HUES48 (cell line): ENCODE results near the gene NTM.

Experiments
- H3K27ac ChIP-seq: one replicate; pipeline ENCODE4 v1.7.0; 2013; ENCODE audit warnings: low read depth, low read length, inconsistent platforms
- H3K27me3 ChIP-seq: 2 replicates; pipeline ENCODE4 v1.6.1; 2013; ENCODE audit warnings: mild to moderate bottlenecking, low read length; ENCODE audit not compliant: control insufficient read depth, insufficient read depth
- H3K36me3 ChIP-seq: 2 replicates; pipeline ENCODE4 v1.6.1; 2013; ENCODE audit warnings: low read length; ENCODE audit not compliant: control insufficient read depth, insufficient read depth
- H3K4me1 ChIP-seq: 2 replicates; pipeline ENCODE4 v1.6.1; 2013; ENCODE audit warnings: mild to moderate bottlenecking, low read length; ENCODE audit not compliant: control insufficient read depth, insufficient read depth
- H3K4me3 ChIP-seq: 2 replicates; pipeline ENCODE4 v1.5.1; 2013; ENCODE audit warnings: mild to moderate bottlenecking, low read depth, low read length
- H3K9ac ChIP-seq: 2 replicates; pipeline ENCODE4 v1.6.1; 2013; ENCODE audit warnings: mild to moderate bottlenecking, low read depth, low read length, moderate library complexity
- H3K9me3 ChIP-seq: 2 replicates; pipeline ENCODE4 v1.6.1; 2013; ENCODE audit warnings: low read length; ENCODE audit not compliant: control insufficient read depth, insufficient read depth

Gene NTM

DNA sequence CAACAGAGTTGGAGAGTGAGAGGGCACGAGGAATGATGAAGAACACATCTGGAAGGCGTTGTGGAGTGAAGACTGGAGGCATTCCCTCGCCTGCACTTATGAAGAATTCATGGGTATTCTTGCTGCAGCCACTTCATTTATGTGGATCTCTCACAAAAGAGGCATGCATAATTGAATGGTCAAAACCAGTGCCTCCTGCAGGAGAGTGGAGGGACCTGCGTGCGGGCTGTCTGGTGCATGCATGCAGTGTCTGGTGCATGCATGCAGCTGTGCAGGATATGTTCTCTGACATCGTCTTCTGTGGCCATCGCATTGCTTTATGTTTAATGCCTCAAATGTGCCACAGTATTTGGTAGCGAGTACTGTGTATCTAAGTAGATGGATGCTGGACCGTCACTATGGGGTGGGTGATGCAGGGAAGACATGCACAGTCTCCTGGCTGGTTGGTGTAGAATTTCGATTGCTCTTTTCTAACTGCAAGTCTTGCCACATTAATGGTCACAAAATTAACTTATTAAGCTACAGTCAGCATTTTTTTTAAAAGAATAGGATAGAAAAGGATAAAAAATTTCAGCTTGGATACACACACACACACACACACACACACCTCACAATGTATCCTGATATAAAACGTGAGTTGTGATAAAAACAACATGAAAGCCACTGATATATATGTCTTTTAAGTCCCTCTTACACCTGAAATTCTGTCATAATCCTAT, 20.9 kb upstream of the NTM start:
- peaks cover 16% of the 10 kb centered on the region for H3K4me1 ChIP-seq
- no peaks in the 10 kb centered on the region for H3K9me3 ChIP-seq
- H3K27me3 ChIP-seq, result no peaks in the 10 kb centered on the region
- H3K27ac ChIP-seq, result no peak overlapping the region
- no peaks in the 10 kb centered on the region for H3K36me3 ChIP-seq
- no peak overlapping the region for H3K9ac ChIP-seq
- H3K4me3 ChIP-seq, result no peak overlapping the region

DNA sequence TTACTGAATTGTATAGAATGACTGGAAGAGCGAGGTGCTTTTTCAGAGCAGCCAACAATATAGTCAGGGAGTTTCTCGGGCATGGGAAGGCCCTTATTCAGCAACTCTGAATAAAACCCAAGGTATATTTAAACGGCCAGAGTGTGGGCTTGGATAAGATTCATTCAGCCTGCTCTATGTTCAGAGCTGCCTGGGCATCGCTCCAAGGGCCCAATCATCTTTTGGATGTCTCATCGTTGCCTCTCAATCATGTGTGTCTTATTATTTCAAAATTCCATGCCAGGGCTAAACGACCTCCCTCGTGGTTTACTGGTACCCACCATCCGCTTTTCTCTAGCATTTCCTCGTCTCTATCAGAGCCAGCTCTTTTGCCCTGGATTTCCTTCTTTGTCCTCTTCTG, 19.5 kb upstream of the NTM start:
- Histone ChIP-seq H3K27ac (no peak overlapping the region), H3K9me3 (no peaks in the 10 kb centered on the region), H3K4me1 (peaks cover 16% of the 10 kb centered on the region), H3K27me3 (no peaks in the 10 kb centered on the region), H3K36me3 (no peaks in the 10 kb centered on the region), H3K9ac (no peak overlapping the region), H3K4me3 (no peak overlapping the region)

DNA sequence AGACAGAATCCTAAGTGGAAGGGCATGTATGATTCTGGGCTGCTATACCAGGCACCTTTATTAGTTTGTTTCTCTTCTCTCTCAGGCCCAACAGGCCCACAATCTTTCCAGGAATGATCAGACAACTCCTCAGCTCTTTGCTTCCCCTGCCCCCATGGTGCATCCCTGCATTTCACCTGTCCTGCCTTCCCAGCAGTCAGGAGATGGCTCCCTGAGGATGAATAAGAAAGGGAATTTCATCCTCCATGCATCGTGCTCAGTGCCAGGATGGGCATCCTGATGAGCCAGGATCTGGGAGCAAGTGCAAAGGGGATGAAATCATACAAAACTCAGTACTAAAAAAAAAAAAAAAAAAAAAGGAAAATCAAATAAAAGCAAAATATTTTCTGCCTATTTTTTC, 18.6 kb upstream of the NTM start:
- Histone ChIP-seq H3K27ac (no peak overlapping the region), H3K4me1 (peaks cover 16% of the 10 kb centered on the region), H3K27me3 (no peaks in the 10 kb centered on the region), H3K9me3 (no peaks in the 10 kb centered on the region), H3K36me3 (no peaks in the 10 kb centered on the region), H3K4me3 (no peak overlapping the region), H3K9ac (no peak overlapping the region)

DNA sequence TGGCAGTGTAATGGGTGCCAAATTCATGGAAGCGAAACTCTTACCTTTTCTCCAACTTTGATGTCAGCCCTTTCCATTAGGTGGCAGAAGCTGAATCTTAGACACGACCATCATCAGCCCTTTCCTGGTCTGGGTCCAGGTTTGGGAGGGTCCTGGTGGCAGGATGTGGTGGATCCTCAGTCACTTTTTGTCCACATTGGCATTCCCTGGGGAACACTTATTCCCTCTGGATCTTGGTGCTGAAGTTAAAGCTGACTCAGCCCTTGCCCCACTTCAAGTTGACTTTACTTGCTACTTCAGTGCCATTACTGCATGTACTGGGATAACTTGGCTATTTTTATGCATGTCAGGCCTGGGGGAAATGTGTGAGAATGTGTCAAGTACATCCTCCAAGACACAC, 16.6 kb upstream of the NTM start:
- H3K36me3 ChIP-seq, result no peaks in the 10 kb centered on the region
- no peaks in the 10 kb centered on the region for H3K27me3 ChIP-seq
- no peaks in the 10 kb centered on the region for H3K9me3 ChIP-seq
- H3K4me3 ChIP-seq, result no peak overlapping the region
- H3K27ac ChIP-seq, result no peak overlapping the region
- peaks cover 16% of the 10 kb centered on the region for H3K4me1 ChIP-seq
- no peak overlapping the region for H3K9ac ChIP-seq

DNA sequence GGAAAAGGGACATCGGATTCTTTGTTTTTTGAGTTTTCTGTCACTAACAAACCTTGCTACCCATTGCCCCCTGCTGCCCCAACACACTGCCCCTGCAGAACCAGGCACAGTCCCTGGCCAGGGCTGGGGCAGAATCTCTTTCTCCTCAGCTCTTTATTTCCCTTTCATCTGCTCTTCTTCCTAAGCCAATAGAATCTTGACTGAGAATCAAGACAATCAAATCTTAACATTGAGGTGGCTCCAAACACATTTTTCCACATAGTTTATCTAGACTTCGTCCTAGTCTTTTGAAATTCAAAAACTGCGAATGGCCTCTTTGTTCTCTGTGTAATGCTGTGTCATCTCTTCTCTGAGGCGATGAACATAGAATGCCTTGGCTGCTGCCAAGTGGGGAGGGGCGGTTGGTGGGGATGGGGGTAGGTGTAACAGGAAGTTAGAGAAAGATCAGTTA, 16.1 kb upstream of the NTM start:
- no peaks in the 10 kb centered on the region for H3K27me3 ChIP-seq
- no peak overlapping the region for H3K9ac ChIP-seq
- peaks cover 16% of the 10 kb centered on the region for H3K4me1 ChIP-seq
- H3K36me3 ChIP-seq, result no peaks in the 10 kb centered on the region
- no peak overlapping the region for H3K27ac ChIP-seq
- H3K9me3 ChIP-seq, result no peaks in the 10 kb centered on the region
- H3K4me3 ChIP-seq, result no peak overlapping the region

DNA sequence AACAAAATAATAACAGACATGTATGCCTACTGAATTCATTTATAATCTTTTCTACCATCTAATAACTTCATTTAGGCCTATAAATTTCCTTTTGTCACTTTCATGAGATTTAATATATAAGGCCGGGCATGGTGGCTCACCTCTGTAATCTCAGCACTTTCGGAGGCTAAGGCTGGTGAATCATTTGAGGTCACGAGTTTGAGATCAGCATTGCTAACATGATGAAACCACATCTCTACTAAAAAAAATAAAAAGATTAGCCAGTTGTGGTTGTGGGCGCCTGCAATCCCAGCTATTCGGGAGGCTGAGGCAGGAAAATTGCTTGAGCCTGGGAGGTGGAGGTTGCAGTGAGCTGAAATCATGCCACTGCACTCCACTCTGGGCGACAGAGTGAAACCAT, 14.2 kb upstream of the NTM start:
- Histone ChIP-seq H3K27me3 (no peaks in the 10 kb centered on the region), H3K27ac (no peak overlapping the region), H3K4me1 (peaks cover 15% of the 10 kb centered on the region), H3K9me3 (no peaks in the 10 kb centered on the region), H3K9ac (no peak overlapping the region), H3K4me3 (no peak overlapping the region), H3K36me3 (no peaks in the 10 kb centered on the region)

DNA sequence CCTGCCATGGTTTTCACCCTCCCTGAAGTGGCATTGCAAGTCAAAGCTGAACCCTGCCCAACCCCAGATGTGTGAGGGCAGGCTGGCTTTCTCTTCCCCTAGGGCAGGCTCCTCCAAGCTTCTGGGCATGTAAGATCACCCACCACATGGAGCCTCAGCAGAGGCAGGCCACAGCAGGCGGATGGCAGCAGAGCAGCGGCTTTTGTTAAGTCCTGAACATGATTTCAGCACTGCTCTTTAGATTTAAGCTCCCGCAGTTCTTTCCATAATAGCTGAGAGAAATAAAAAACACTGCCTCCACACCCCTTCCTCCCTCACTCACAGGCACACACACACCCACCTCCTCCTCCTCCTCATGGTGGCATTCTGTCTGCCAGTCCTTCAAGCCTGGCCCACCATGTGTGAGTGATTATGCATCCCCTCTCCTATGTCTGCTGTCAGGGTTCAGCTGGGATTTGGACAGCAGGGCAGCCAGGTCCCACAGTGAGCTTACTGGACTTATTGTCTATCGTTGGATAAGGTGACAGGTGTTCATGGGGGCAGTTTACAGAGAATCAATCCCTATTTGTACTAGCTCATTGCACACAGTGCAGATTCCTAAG, 5.0 kb upstream of the NTM start:
- Histone ChIP-seq H3K9me3 (no peaks in the 10 kb centered on the region), H3K27me3 (peaks cover 1% of the 10 kb centered on the region; the same call in 1 of the 2 replicates), H3K9ac (no peak overlapping the region), H3K36me3 (no peaks in the 10 kb centered on the region), H3K27ac (no peak overlapping the region), H3K4me3 (no peak overlapping the region), H3K4me1 (peaks cover 1% of the 10 kb centered on the region; the same call in 1 of the 2 replicates)

DNA sequence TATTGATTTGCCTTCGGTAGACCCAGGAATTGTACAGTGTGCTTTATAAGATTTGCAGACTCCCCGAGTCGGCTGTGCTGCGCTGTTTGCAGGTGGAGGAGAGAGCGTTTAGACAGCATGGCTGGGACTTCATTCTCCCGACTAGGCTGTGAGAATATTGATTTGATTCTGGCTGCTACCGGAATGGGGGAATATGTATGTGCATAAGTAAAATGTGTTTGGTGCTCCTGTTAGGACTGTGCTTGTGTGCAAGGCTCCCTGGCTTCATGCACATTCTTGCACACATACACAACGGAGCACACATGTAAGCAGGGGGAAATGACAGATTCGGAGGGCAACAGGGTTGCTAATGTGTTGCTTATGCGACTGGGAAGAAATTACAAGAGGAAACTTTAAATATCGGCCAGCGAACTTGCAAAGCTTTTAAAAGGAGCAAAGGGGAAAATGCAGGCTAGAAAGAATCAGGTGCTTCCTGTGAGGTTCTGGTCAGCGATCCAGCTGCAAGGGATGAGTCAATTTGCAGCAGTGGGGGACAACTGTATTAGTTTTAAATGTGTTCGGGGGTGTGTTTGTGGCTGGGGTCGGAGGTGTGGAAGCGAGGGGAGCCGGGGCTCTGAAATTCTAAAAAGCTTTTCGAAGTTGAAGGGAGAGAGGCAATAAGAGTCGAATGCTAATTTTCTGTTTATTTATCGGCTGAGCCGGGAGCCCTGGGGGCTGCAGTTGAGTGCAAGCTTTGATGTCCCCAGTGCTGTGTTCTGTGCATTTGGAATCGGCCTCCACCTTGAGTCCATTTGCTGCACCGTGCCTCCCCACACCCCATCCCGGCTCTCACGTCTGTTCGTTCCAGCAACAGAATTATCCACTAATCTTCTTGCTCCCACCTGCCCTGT, 731 bp downstream of the NTM start:
- Histone ChIP-seq H3K9ac (no peak overlapping the region), H3K36me3 (no peaks in the 10 kb centered on the region), H3K4me1 (peaks cover 43% of the 10 kb centered on the region)

DNA sequence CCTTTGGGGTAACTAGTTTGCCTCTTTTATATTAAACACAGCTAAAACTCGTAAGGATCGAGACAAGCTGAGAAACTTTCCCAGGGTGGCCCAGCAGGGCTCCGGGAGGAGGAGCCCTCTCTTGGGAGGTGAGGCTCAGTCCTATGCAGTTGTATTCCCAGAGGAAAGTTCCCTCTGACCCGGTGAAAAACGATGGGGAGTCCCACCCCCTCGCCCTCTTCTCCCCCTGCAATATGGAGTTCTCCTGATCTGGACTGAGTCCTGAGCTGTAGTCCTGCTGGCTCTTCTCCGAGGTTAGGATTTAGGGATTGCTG, 1.3 kb downstream of the NTM start:
- no peak overlapping the region for H3K4me3 ChIP-seq
- peaks cover 7% of the 10 kb centered on the region for H3K27me3 ChIP-seq

More for the DNA sequence above, 731 bp downstream of the NTM start:
- H3K27me3 ChIP-seq, result peaks cover 7% of the 10 kb centered on the region
- no peak overlapping the region for H3K4me3 ChIP-seq
- no peaks in the 10 kb centered on the region for H3K9me3 ChIP-seq
- H3K27ac ChIP-seq, result no peak overlapping the region

DNA sequence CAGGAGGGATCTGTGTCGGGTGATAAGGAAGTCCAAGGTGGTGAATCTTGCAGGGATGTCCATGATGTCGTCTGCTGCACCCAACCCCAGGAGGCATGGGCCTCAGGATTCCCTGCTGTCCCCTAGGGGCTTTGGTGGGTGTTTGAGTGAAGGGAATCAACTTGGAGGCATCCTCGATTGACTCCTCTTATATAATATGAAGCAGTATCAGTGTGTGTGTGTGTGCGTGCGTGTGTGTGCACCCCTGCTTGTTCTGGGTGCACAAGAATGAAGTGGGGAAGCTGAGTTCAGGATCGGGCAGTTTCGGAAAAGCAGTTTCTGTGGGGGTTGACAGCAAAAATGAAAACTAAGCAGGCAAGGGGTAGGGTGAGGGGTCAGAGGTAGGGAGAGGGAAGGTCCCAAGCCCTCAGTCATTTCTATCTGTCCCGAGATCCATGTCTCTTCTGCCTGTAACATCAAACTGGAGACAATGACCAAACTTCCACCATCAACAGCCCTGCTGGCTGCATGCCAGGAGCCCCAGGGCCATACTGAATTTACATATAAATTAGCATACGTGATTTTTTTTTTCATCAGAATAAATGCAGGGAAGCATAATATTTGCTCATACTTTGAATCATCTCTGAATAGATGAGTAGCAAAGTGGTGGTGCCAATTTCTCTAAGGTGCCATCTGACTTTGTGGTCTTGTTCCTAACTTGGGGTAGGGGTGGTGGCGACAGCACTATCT, 2.0 kb downstream of the NTM start:
- peaks cover 7% of the 10 kb centered on the region for H3K27me3 ChIP-seq
- H3K27ac ChIP-seq, result no peak overlapping the region
- no peak overlapping the region for H3K4me3 ChIP-seq

More for the DNA sequence above, 1.3 kb downstream of the NTM start:
- no peaks in the 10 kb centered on the region for H3K36me3 ChIP-seq
- H3K9me3 ChIP-seq, result no peaks in the 10 kb centered on the region
- peaks cover 43% of the 10 kb centered on the region for H3K4me1 ChIP-seq
- no peak overlapping the region for H3K9ac ChIP-seq
- H3K27ac ChIP-seq, result no peak overlapping the region

More for the DNA sequence above, 2.0 kb downstream of the NTM start:
- Histone ChIP-seq H3K9me3 (no peaks in the 10 kb centered on the region), H3K36me3 (no peaks in the 10 kb centered on the region), H3K9ac (no peak overlapping the region), H3K4me1 (peaks cover 43% of the 10 kb centered on the region)
